K562 (cell line): Measurements from ENCODE around the gene GINS1. TPM values are rescaled to one million over a fixed set of nuclear protein-coding genes. Genes with fewer than 3 reads are reported as not detected.

ENCODE experiments used
- ATAC-seq: fragments of 200-7000 bp; cut with Tn5 transposase; 3 replicates; pipeline ENCODE4 v1.9.1; 2020; ENCODE audit warnings: moderate library complexity
- BruUV-seq: library from RNA; stranded (reverse); fragments of 400-500 nt; replicated peaks from 2 replicates; lab custom pipeline; 2021; lab: Mats Ljungman, UMichigan
- CTCF ChIA-PET: fragments of 300-600 bp; formaldehyde crosslinking; extraction: SDS; loops from one replicate; lab custom pipeline; 2021; ENCODE audit warnings: low intra/inter-chr PET ratio; lab: Yijun Ruan, JAX
- POLR2A ChIA-PET: fragments of 300-600, 350-650 bp; sonication (Branson Sonifier 250); formaldehyde crosslinking; extraction: SDS; loops from one replicate; lab custom pipeline; 2021; ENCODE audit warnings: antibody characterized with exemption, inconsistent platforms; lab: Yijun Ruan, JAX
- DNase-seq, 4 experiments: peaks; one replicate each; pipeline versions ENCODE4 v3.0.0 to v3.0.0-alpha.2; 2011 to 2018; ENCODE audit warnings: low spot score in 3 of 4, mixed read lengths in 3 of 4; ENCODE audit errors: extremely low read depth in 1 of 4
- FAIRE-seq: peaks from 2 replicates; lab custom pipeline; 2011; peaks lifted over from hg19 to GRCh38; lab: Jason Lieb, UNC
- H2AFZ ChIP-seq: 2 replicates; pipeline ENCODE4 v1.6.0; 2011; ENCODE audit warnings: low read depth, low read length, control low read depth, inconsistent platforms
- H3K27ac ChIP-seq: fragments of 200-600 bp; 3 replicates; pipeline ENCODE4 v1.8.0; 2011; ENCODE audit warnings: low read depth, mild to moderate bottlenecking, control low read depth, inconsistent platforms, low read length, moderate library complexity, mixed read lengths; ENCODE audit errors: extremely low read depth
- H3K27me3 ChIP-seq, 2 experiments: fragments of 300-600 bp in 1 of 2; 2 replicates in 1 of 2; 3 replicates in 1 of 2; pipeline versions ENCODE4 v1.6.0 to v1.8.0; 2011; ENCODE audit warnings: inconsistent platforms in 2 of 2, low read length in 2 of 2, mild to moderate bottlenecking in 1 of 2, mixed read lengths in 1 of 2, moderate library complexity in 1 of 2; ENCODE audit not compliant: control insufficient read depth in 2 of 2, insufficient read depth in 2 of 2
- H3K36me3 ChIP-seq: fragments of 300-600 bp; 3 replicates; pipeline ENCODE4 v1.8.0; 2011; ENCODE audit warnings: mild to moderate bottlenecking, low read length, inconsistent platforms; ENCODE audit not compliant: control insufficient read depth, insufficient read depth
- H3K4me1 ChIP-seq, 2 experiments: fragments of 200-600 bp in 1 of 2; replicated peaks in 1 of 2; 2 replicates in 1 of 2; 3 replicates in 1 of 2; pipeline versions ENCODE4 v1.5.1 to v1.8.0; 2011; ENCODE audit warnings: inconsistent platforms in 2 of 2, low read length in 2 of 2, mild to moderate bottlenecking in 1 of 2, mixed read lengths in 1 of 2, moderate library complexity in 1 of 2; ENCODE audit not compliant: control insufficient read depth in 2 of 2, insufficient read depth in 2 of 2
- H3K4me2 ChIP-seq: 2 replicates; pipeline ENCODE4 v1.6.1; 2011; ENCODE audit warnings: low read length, control low read depth, inconsistent platforms, mixed read lengths; ENCODE audit not compliant: insufficient read depth
- H3K4me3 ChIP-seq: fragments of 200-600 bp; sonication (generic), shearing (Covaris generic); 2 replicates; pipeline ENCODE4 v1.5.1; 2016; ENCODE audit warnings: control low read depth, inconsistent platforms
- H3K79me2 ChIP-seq: fragments of 200-600 bp; 3 replicates; pipeline ENCODE4 v1.8.0; 2011; ENCODE audit warnings: low read length, inconsistent platforms; ENCODE audit not compliant: control insufficient read depth, insufficient read depth
- H3K9ac ChIP-seq, 2 experiments: 2 replicates each; pipeline versions ENCODE4 v1.6.0 to v1.6.1; 2011; ENCODE audit warnings: low read depth in 2 of 2, low read length in 2 of 2, control low read depth in 1 of 2, inconsistent platforms in 1 of 2, mild to moderate bottlenecking in 1 of 2, mixed read lengths in 1 of 2; ENCODE audit not compliant: insufficient read depth in 1 of 2
- H3K9me1 ChIP-seq: one replicate; pipeline ENCODE4 v1.6.0; 2011; ENCODE audit warnings: inconsistent platforms, mild to moderate bottlenecking, low read length, moderate library complexity; ENCODE audit not compliant: control insufficient read depth, insufficient read depth
- H3K9me3 ChIP-seq: replicated peaks from 2 replicates; pipeline ENCODE4 v1.5.1; 2011; ENCODE audit warnings: low read depth, low read length, inconsistent platforms; ENCODE audit not compliant: control insufficient read depth, insufficient read depth
- H4K20me1 ChIP-seq: replicated peaks from 2 replicates; pipeline ENCODE4 v1.6.1; 2011; ENCODE audit warnings: low read length, inconsistent platforms, mixed read lengths; ENCODE audit not compliant: control insufficient read depth, insufficient read depth
- ATF2 ChIP-seq: sonication (generic); formaldehyde crosslinking; IDR thresholded peaks from 2 replicates; pipeline ENCODE4 v1.8.1; 2022; ENCODE audit warnings: missing genetic modification reagents
- BCL6 ChIP-seq: fragments of 250-450 bp; sonication (Bioruptor Pico); IDR thresholded peaks from 2 replicates; pipeline ENCODE4 v1.4.0; 2020
- CBX8 ChIP-seq: fragments of 200-600 bp; sonication (generic); IDR thresholded peaks from 2 replicates; pipeline ENCODE4 v1.6.1; 2012; ENCODE audit warnings: borderline replicate concordance, mixed run types, low read depth, mild to moderate bottlenecking, moderate library complexity, mixed read lengths, low read length, control low read depth, inconsistent platforms; ENCODE audit not compliant: poor library complexity, severe bottlenecking; ENCODE audit errors: extremely low read depth
- HIVEP1 ChIP-seq: fragments of 250-450 bp; sonication (Bioruptor Pico); IDR thresholded peaks from 2 replicates; pipeline ENCODE4 v1.4.0; 2020; ENCODE audit warnings: mild to moderate bottlenecking
- NFYB ChIP-seq: IDR thresholded peaks from 2 replicates; pipeline ENCODE4 v1.6.1; 2011; ENCODE audit warnings: mild to moderate bottlenecking, moderate library complexity; ENCODE audit not compliant: insufficient read length; ENCODE audit errors: extremely low read depth
- RB1 ChIP-seq: fragments of 450-650 bp; IDR thresholded peaks from 2 replicates; pipeline ENCODE4 v1.6.1; 2017; ENCODE audit warnings: low read depth, mild to moderate bottlenecking
- SIRT6 ChIP-seq: IDR thresholded peaks from one replicate; pipeline ENCODE4 v1.6.1; 2012; ENCODE audit warnings: low read depth, mild to moderate bottlenecking, control low read depth, inconsistent platforms, low read length, moderate library complexity
- SRF ChIP-seq, 2 experiments: fragments of 250-450, 450-650 bp in 1 of 2; sonication (Bioruptor Pico) in 1 of 2; sonication (generic) in 1 of 2; formaldehyde crosslinking; IDR thresholded peaks; 2 replicates each; pipeline versions ENCODE4 v1.5.0 to v1.5.1; 2020 to 2022; ENCODE audit warnings: mild to moderate bottlenecking in 1 of 2, missing genetic modification reagents in 1 of 2
- USF1 ChIP-seq: sonication (generic); formaldehyde crosslinking; IDR thresholded peaks from 2 replicates; pipeline ENCODE4 v1.9.0; 2022; ENCODE audit warnings: mild to moderate bottlenecking, missing genetic modification reagents
- ZBTB17 ChIP-seq: fragments of 450-650 bp; formaldehyde crosslinking; IDR thresholded peaks from 2 replicates; pipeline ENCODE4 v1.4.0; 2020; ENCODE audit warnings: mild to moderate bottlenecking
- ZNF232 ChIP-seq: sonication (generic); formaldehyde crosslinking; IDR thresholded peaks from 2 replicates; pipeline ENCODE4 v1.8.0; 2022; ENCODE audit warnings: mild to moderate bottlenecking, missing genetic modification reagents
- ZNF253 ChIP-seq: fragments of 250-450 bp; sonication (Bioruptor Pico); conservative IDR thresholded peaks from 2 replicates; pipeline ENCODE4 v1.6.1; 2021; ENCODE audit warnings: mild to moderate bottlenecking
- ZNF699 ChIP-seq: fragments of 250-450 bp; sonication (Bioruptor Pico); IDR thresholded peaks from 2 replicates; pipeline ENCODE4 v1.8.0; 2021; ENCODE audit warnings: mild to moderate bottlenecking, moderate library complexity; ENCODE audit not compliant: insufficient replicate concordance
- whole genome bisulfite sequencing: fragments of 100-300 bp; shearing (Covaris generic); methylation state at CpG from one replicate; pipeline ENCODE4 v1.1.6; 2016; ENCODE audit warnings: low coverage, mixed read lengths; ENCODE audit not compliant: insufficient coverage; ENCODE audit errors: missing lambda C conversion rate; 5-methylcytosine and 5-hydroxymethylcytosine counted together
- in situ Hi-C: fragments of 300-500 bp; cut with MboI; formaldehyde crosslinking; loops from 4 replicates; pipeline ENCODE4 v1.15.0; 2018; ENCODE audit warnings: inconsistent platforms, mixed read lengths
- intact Hi-C: fragments of 100-400 bp; cut with micrococcal nuclease; formaldehyde crosslinking; loops from 2 replicates; pipeline ENCODE4 v1.14.2; 2022
- polyA plus RNA-seq, 8 experiments: library from polyadenylated mRNA; depleted of rRNA in 4 of 8; stranded (reverse) in 5 of 8; unstranded in 3 of 8; fragments of >200 nt; fragmentation: Nextera tagmentation in 2 of 8; fragmentation: Illumina TruSeq in 1 of 8; extraction: Ambion mirVana in 2 of 8; extraction: Trizol in 1 of 8; gene quantifications; 2 replicates each; pipeline versions ENCODE4 v1.2.1 to v1.2.3, GENCODE V29; 2011 to 2014; ENCODE audit warnings: inconsistent platforms in 1 of 8, missing spikeins in 1 of 8
- total RNA-seq, 7 experiments: library from RNA; depleted of rRNA in 6 of 7; stranded (reverse); fragments of >200 nt in 6 of 7; fragmentation: Illumina TruSeq in 2 of 7; extraction: Trizol in 2 of 7; gene quantifications; 2 replicates each; pipeline versions ENCODE4 v1.2.1 to v1.2.3, GENCODE V29; 2011 to 2021; ENCODE audit warnings: low replicate concordance in 1 of 7
- TF ChIP-seq, protein P1 (sequence below): fragments of 450-650 bp; IDR thresholded peaks from 2 replicates; pipeline ENCODE4 v1.6.1; 2014; ENCODE audit warnings: low read depth, mild to moderate bottlenecking, moderate library complexity, borderline replicate concordance
- TF ChIP-seq, protein P2 (sequence below), 2 experiments: fragments of 450-650 bp; IDR thresholded peaks; 2 replicates each; pipeline ENCODE4 v1.6.1; 2016
- TF ChIP-seq, protein P3 (sequence below): fragments of 450-650 bp; IDR thresholded peaks from 2 replicates; pipeline ENCODE4 v1.6.1; 2018; ENCODE audit warnings: mild to moderate bottlenecking, low read depth; ENCODE audit not compliant: partially characterized antibody

The GINS1 gene
- total and polyA plus RNA-seq, 9 of the 15 experiments (the other 6 are each of a cell fraction or from before 2014, with no cell fraction given), result 13.1 to 31.8 (median 24.1) TPM

GRCh38 chr20:25493137-25493536, 85.7 kb downstream of the GINS1 start:
- CTCF ChIA-PET, result no interaction called here
- Histone ChIP-seq H3K4me1 (0 out of 5 replicates have a peak, but pooled peaks cover 0 to 3% of the 10 kb centered on the region in 2 experiments), H4K20me1 (no peaks in the 10 kb centered on the region), H3K79me2 (no peaks in the 10 kb centered on the region), H3K27me3 (peaks cover 0 to 62% of the 10 kb centered on the region in 2 experiments; a peak in 3 of 5 replicates), H3K9me1 (no peaks in the 10 kb centered on the region), H2AFZ (no peak overlapping the region), H3K9ac (no peak overlapping the region), H3K4me2 (no peak overlapping the region), H3K27ac (no peak overlapping the region), H3K9me3 (no peaks in the 10 kb centered on the region), H3K4me3 (no peak overlapping the region), H3K36me3 (no peaks in the 10 kb centered on the region)
- no peak for DNase-seq
- in situ Hi-C loops, result no loop called here
- intact Hi-C loops, result no loop called here
- no peak for ATAC-seq
- WGBS, result 11% methylated on average over 7 of the region's 10 CpGs
- POLR2A ChIA-PET, result no interaction called here
- FAIRE-seq, result no peak
- no TSS peak for BruUV-seq
- TF ChIP-seq ZBTB17, result no peak
- no peak for TF ChIP-seq HIVEP1 (CRISPR knock-in tag)
- no peak for TF ChIP-seq ATF2 (CRISPR knock-in tag)
- no peak for TF ChIP-seq SIRT6
- no peak for TF ChIP-seq ZNF699
- no peak for TF ChIP-seq ZNF253 (CRISPR knock-in tag)
- TF ChIP-seq, protein P1, sequence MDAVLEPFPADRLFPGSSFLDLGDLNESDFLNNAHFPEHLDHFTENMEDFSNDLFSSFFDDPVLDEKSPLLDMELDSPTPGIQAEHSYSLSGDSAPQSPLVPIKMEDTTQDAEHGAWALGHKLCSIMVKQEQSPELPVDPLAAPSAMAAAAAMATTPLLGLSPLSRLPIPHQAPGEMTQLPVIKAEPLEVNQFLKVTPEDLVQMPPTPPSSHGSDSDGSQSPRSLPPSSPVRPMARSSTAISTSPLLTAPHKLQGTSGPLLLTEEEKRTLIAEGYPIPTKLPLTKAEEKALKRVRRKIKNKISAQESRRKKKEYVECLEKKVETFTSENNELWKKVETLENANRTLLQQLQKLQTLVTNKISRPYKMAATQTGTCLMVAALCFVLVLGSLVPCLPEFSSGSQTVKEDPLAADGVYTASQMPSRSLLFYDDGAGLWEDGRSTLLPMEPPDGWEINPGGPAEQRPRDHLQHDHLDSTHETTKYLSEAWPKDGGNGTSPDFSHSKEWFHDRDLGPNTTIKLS, result no peak
- no peak for TF ChIP-seq USF1 (CRISPR knock-in tag)
- no peak for TF ChIP-seq RB1
- TF ChIP-seq, protein P2, sequence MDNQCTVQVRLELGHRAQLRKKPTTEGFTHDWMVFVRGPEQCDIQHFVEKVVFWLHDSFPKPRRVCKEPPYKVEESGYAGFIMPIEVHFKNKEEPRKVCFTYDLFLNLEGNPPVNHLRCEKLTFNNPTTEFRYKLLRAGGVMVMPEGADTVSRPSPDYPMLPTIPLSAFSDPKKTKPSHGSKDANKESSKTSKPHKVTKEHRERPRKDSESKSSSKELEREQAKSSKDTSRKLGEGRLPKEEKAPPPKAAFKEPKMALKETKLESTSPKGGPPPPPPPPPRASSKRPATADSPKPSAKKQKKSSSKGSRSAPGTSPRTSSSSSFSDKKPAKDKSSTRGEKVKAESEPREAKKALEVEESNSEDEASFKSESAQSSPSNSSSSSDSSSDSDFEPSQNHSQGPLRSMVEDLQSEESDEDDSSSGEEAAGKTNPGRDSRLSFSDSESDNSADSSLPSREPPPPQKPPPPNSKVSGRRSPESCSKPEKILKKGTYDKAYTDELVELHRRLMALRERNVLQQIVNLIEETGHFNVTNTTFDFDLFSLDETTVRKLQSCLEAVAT (IDR thresholded peaks at IDR 0.05), result no peak
- TF ChIP-seq SRF (CRISPR knock-in tag; IDR thresholded peaks at IDR 0.05), result no peak
- TF ChIP-seq, protein P3, sequence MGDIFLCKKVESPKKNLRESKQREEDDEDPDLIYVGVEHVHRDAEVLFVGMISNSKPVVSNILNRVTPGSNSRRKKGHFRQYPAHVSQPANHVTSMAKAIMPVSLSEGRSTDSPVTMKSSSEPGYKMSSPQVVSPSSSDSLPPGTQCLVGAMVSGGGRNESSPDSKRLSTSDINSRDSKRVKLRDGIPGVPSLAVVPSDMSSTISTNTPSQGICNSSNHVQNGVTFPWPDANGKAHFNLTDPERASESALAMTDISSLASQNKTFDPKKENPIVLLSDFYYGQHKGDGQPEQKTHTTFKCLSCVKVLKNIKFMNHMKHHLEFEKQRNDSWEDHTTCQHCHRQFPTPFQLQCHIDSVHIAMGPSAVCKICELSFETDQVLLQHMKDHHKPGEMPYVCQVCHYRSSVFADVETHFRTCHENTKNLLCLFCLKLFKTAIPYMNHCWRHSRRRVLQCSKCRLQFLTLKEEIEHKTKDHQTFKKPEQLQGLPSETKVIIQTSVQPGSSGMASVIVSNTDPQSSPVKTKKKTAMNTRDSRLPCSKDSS, result no peak
- no peak for TF ChIP-seq NFYB
- TF ChIP-seq BCL6 (CRISPR knock-in tag), result no peak
- no peak for TF ChIP-seq ZNF232 (CRISPR knock-in tag)
- no peak for TF ChIP-seq CBX8
